Epithelial cell of proximal tubule (primary cell): ENCODE measurements around the gene MMS22L. TPM values are rescaled to one million over a fixed set of nuclear protein-coding genes. Genes with fewer than 3 reads are reported as not detected.

Experiments
- DNase-seq: peaks from one replicate; pipeline ENCODE4 v3.0.0-alpha.2; 2011; ENCODE audit warnings: low read depth
- H3K4me3 ChIP-seq: 2 replicates; pipeline ENCODE4 v1.5.1; 2011; ENCODE audit warnings: low read depth, mild to moderate bottlenecking, low read length
- total RNA-seq: library from RNA; depleted of rRNA; stranded (reverse); fragments of >200 nt; gene quantifications from 2 replicates; pipeline ENCODE4 v1.2.3, GENCODE V29; 2015
- TF ChIP-seq, protein P1 (sequence below): conservative IDR thresholded peaks from 2 replicates; pipeline ENCODE4 v1.5.1; 2012; ENCODE audit warnings: low read depth, mild to moderate bottlenecking, low read length

Gene MMS22L
- total RNA-seq, 1 donor from 2014 or later = 10.7 TPM

DNA sequence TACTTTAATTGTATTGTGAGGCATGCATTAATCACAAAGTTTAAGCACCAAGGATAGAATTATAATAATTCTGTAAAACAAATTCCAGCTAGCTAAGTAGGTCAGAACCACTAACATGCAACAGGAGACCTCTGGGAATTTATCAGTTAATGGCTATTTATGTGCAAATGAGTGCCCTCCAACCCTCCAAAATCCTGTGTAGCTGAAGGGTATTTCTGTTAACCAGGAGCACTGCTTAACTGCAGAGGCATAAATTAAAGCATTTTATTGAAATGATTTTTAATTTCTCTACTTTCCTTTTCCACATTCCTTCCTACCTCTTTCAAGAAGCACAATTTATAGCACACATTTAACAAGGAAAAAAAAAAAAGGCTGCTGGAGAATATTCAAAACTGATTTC lies 77.0 kb downstream of the MMS22L start:
- TF ChIP-seq, protein P1, sequence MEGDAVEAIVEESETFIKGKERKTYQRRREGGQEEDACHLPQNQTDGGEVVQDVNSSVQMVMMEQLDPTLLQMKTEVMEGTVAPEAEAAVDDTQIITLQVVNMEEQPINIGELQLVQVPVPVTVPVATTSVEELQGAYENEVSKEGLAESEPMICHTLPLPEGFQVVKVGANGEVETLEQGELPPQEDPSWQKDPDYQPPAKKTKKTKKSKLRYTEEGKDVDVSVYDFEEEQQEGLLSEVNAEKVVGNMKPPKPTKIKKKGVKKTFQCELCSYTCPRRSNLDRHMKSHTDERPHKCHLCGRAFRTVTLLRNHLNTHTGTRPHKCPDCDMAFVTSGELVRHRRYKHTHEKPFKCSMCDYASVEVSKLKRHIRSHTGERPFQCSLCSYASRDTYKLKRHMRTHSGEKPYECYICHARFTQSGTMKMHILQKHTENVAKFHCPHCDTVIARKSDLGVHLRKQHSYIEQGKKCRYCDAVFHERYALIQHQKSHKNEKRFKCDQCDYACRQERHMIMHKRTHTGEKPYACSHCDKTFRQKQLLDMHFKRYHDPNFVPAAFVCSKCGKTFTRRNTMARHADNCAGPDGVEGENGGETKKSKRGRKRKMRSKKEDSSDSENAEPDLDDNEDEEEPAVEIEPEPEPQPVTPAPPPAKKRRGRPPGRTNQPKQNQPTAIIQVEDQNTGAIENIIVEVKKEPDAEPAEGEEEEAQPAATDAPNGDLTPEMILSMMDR = no peak
- no peak for DNase-seq

DNA sequence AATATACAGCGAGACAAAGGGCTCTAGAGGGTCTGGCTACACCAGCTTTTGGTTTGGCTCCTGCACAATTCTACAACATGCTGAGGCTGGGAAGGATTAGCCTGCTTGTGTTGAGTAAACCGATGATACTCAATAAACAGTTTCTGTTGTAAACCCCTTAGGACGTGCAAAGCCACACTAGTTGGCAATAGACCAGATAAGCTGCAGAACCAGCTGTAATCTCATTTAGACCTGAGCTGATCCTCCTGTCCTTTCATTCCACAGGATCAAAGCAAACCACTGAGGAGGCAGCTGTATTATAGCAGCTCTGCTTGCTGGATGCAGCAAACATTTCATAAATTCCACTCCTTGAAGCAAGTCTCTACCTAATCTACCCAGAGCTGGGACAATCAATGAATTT lies 79.7 kb downstream of the MMS22L start:
- TF ChIP-seq, protein P1 = no peak
- DNase-seq = no peak
- H3K4me3 ChIP-seq = no peak overlapping the region

More for the DNA sequence above, 77.0 kb downstream of the MMS22L start:
- H3K4me3 ChIP-seq = no peak overlapping the region

DNA sequence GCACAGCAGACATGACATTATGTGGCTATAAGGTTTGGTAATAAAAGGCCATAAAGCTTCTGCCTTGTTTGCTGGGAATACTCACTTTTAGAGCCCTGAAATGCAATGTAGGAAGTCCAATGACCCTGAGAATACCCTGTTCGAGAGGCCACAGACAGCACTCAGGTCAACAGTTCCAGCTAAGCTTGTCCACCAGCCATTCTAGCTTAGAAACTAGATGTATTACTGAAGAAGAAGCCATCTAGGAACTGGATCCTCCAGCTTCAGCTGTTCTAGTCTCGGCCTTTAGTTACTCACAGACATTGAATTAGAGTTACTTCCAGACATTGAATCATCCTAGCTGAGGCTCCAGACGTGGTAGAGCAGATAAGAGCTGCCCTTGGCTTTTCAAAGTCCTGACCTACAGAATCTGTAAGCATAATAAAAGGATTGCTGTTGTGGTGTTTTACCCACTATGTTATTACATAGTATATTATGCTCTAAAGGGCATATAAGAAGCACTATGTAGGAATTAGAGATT lies 84.9 kb downstream of the MMS22L start:
- H3K4me3 ChIP-seq = no peak overlapping the region
- TF ChIP-seq, protein P1 = no peak
- no peak for DNase-seq

DNA sequence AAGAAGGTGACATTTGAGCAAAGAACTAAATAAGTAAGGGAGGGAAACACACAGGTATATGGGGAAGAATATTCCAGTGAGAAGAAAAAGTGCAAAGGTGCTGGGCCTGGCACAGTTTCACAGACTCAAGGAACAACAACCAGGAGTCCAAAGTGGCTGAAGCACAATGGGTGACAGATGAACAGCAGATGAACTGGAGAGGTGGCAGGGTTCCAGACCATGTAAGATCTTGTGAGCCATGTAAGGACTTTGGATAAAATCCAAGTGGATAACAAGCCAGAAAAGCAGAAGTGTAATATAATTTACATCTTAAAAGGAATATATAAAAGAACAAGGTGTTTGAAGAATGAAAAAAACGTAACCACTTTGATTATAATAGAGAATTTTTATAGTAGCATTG lies 87.9 kb downstream of the MMS22L start:
- TF ChIP-seq, protein P1 = no peak
- DNase-seq = no peak
- no peak overlapping the region for H3K4me3 ChIP-seq

DNA sequence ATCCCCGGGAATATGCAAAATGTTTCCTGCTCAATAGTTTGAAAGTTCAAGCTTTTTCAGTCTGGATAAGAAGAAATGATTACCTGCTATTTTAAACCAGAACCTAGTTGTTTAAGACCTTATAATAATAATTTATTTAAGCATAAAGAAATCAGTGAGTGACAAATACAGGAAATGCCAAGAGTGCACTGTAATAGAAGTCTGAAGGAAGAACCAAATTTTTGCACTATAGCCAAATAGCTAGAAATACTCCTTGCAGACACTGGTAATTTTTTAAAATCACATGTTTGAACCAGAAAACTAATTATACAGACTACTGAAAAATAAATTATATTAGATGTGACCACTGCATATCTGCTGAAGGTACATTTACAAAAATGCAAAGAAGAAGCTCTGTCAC lies 93.2 kb downstream of the MMS22L start:
- no peak overlapping the region for H3K4me3 ChIP-seq
- TF ChIP-seq, protein P1 = no peak
- DNase-seq = no peak

DNA sequence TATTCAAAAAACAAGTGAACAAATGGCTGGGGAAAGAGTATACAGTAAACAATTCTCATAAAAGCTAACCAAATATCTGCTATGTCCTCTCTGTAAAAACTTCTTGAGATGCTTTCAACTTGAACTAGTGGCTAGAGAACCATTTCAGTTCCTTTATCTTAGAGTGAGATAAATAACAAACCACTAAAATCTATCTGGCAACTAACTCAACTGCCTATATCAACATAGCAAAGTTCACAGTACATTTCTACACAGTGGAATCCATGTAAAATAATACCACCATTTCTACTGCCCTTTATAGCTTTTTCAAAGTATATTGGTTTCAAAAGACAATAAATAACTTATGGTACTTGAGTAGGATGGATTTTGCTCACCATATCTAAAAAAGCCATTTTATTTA lies 95.1 kb downstream of the MMS22L start:
- TF ChIP-seq, protein P1 = no peak
- no peak overlapping the region for H3K4me3 ChIP-seq
- no peak for DNase-seq

DNA sequence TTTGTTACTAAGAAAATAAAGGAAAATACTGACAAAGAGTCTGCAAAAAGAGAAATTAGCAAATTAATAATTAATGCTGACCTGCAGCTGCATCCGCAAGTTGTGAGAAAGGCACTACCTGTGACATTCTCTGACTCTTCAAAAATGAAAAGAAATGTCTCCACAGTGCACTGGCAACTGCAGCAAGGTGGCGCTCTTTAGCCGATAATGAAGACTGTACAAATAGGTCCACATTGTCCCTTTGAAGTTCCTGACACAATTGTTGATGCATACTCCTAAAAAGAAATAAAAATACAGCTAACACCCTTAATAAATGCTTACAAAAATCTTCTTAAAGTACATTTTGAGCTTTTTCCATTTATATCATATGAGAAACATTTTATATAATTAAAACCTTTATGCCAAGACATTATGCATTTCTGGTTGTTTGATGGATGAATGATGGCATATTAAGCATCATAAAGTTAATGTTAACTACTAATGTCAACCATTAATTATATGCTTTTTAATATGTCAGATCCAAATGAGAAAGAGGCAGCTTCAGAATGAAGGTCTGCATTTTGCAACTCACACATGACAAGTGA lies 96.5 kb downstream of the MMS22L start:
- H3K4me3 ChIP-seq = no peak overlapping the region
- DNase-seq = no peak
- TF ChIP-seq, protein P1 = peak; percentile 92
